ENCODE results near the gene LCNL1. TPM values are rescaled to one million over a fixed set of nuclear protein-coding genes. Genes with fewer than 3 reads are reported as not detected.

Gene LCNL1
- total RNA-seq, 1 experiment from 2014 or later: not detected

DNA sequence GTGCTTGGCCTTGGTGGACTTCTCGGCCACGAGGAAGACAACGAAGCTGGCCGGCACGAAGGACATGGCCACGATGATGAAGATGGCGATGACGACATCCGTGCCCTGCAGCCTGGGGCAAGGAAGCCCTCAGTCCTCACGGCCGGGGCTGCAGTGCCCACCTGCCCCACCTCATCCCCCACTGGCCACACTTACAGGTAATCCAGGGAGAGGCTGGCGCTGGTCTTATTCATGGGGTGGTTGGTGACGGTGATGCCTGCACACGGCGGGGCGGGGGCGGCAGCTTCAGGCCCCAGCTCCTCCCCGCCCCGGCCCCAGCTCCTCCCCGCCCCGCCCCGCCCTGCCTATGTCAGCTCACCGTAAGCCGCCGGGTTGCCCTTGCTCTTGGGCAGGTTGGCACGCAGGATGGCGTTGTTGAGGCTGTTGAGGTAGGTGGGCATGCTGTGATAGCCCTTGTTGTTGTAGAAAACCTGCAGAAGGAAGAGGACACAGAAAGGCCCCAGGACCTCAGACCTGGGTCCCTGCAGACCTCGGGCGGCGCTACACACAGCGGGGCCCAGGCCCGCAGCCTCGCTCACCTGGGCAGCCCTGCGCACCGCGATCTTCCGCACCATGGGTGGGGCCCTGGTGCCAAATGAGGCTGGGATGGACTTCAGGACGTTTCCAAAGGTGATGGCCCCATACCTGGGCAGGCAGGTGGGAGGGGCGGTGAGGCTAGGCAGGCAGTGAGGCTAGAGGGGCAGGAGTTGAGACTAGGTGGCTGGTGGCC is 29.3 kb downstream of the LCNL1 start:
- peaks cover 3% of the 10 kb centered on the region for H3K36me3 ChIP-seq (ENCODE audit: insufficient read depth, low read length, poor library complexity, severe bottlenecking)
- no TSS peak for BruUV-seq (replicated peaks)
- ChIA-PET CTCF (no interaction called here), POLR2A (ENCODE audit: low non-redundant PET) (no interaction called here)
- H3K9me3 ChIP-seq (ENCODE audit: low read depth, low read length, poor library complexity, severe bottlenecking): no peaks in the 10 kb centered on the region
- no peak for DNase-seq (ENCODE audit: low spot score)
- intact Hi-C loops (cut with micrococcal nuclease; ENCODE audit: unreplicated experiment): no loop called here
- no peak overlapping the region for H3K27ac ChIP-seq (ENCODE audit: low read depth, low read length, poor library complexity, severe bottlenecking)
- no peak overlapping the region for H3K4me3 ChIP-seq (ENCODE audit: low read depth, low read length, poor library complexity, severe bottlenecking)
- TF ChIP-seq, protein P1, sequence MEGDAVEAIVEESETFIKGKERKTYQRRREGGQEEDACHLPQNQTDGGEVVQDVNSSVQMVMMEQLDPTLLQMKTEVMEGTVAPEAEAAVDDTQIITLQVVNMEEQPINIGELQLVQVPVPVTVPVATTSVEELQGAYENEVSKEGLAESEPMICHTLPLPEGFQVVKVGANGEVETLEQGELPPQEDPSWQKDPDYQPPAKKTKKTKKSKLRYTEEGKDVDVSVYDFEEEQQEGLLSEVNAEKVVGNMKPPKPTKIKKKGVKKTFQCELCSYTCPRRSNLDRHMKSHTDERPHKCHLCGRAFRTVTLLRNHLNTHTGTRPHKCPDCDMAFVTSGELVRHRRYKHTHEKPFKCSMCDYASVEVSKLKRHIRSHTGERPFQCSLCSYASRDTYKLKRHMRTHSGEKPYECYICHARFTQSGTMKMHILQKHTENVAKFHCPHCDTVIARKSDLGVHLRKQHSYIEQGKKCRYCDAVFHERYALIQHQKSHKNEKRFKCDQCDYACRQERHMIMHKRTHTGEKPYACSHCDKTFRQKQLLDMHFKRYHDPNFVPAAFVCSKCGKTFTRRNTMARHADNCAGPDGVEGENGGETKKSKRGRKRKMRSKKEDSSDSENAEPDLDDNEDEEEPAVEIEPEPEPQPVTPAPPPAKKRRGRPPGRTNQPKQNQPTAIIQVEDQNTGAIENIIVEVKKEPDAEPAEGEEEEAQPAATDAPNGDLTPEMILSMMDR (conservative IDR thresholded peaks at IDR 0.05; ENCODE audit: low read depth, low read length): no peak
- no peak for TF ChIP-seq EZH2 (IDR thresholded peaks at IDR 0.05; ENCODE audit: borderline replicate concordance, low read depth, low read length, poor library complexity, severe bottlenecking)
- no peaks in the 10 kb centered on the region for H3K4me1 ChIP-seq (ENCODE audit: insufficient read depth, low read length, poor library complexity, severe bottlenecking)
- no peaks in the 10 kb centered on the region for H3K27me3 ChIP-seq (replicated peaks; ENCODE audit: insufficient read depth, low read depth, low read length, poor library complexity)

DNA sequence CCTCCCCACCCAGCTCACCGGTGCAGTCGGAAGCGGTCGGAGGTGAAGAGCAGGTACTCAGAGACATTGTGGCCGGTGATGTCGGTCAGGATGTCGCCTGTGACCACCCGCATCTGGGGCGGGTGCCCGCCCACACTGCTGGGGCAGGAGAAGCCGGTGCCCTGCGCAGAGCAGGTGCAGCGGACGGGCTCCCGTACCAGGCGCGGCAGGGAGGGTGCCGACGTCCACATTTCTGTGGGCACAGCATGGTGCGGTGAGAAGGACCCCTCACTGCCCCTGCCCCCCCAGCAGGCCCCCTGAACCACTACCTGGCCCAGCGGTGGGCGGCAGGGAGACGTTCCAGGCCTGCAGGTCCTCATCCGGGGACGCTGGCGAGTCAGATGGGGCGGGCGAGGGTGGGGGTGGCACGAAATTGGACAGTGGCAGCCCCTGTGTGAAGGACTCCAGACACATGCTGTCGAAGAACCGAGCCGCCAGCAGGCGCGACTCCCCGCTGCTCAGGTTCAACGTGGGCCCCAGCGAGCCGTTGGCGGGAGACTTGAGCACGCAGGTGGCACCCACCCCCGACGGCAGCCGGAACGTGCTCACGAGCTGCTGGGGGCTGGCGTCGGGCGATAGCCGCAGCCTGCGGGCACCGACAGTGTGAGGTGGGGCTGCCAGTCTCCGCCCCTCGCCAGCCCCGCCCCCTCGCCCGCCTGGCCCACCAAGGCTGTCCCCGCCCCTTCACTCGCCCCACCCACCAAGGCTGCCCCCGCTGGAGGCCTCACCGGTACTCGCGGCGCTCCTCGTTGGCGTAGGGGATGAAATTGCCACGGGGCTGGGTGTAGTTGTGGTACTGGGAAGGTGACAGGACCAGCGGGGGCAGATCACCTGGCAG is 30.1 kb downstream of the LCNL1 start:
- Histone ChIP-seq H3K9me3 (ENCODE audit: low read depth, low read length, poor library complexity, severe bottlenecking) (no peaks in the 10 kb centered on the region), H3K36me3 (ENCODE audit: insufficient read depth, low read length, poor library complexity, severe bottlenecking) (peaks cover 7% of the 10 kb centered on the region), H3K27me3 (replicated peaks; ENCODE audit: insufficient read depth, low read depth, low read length, poor library complexity) (no peaks in the 10 kb centered on the region), H3K4me3 (ENCODE audit: low read depth, low read length, poor library complexity, severe bottlenecking) (no peak overlapping the region), H3K4me1 (ENCODE audit: insufficient read depth, low read length, poor library complexity, severe bottlenecking) (no peaks in the 10 kb centered on the region), H3K27ac (ENCODE audit: low read depth, low read length, poor library complexity, severe bottlenecking) (no peak overlapping the region)
- CTCF ChIA-PET: no interaction called here
- TF ChIP-seq EZH2 (IDR thresholded peaks at IDR 0.05; ENCODE audit: borderline replicate concordance, low read depth, low read length, poor library complexity, severe bottlenecking): no peak
- TF ChIP-seq, protein P1 (conservative IDR thresholded peaks at IDR 0.05; ENCODE audit: low read depth, low read length): no peak
- no TSS peak for BruUV-seq (replicated peaks)
- intact Hi-C loops (cut with micrococcal nuclease; ENCODE audit: unreplicated experiment): no loop called here
- DNase-seq (ENCODE audit: low spot score): peak; percentile 47
- POLR2A ChIA-PET (ENCODE audit: low non-redundant PET): no interaction called here

DNA sequence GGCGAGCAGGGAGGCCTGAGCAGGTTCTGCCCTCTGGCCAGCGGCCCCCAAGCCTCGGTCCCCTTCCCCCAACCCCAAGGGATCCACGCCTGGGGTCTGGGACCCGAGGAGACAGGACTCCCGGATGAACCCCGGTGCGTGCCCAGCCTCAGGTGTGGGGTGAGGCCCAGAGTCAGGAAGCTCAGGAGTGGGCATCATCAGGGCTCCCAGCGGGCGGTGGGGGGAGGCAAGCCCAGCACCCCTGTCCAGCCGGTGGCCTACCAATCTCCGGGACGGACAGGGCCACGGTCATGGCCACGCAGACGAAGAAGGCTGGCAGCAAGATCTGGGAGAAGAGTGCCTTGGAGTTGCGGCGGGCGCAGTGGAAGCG is 30.8 kb downstream of the LCNL1 start:
- Histone ChIP-seq H3K36me3 (ENCODE audit: insufficient read depth, low read length, poor library complexity, severe bottlenecking) (peaks cover 7% of the 10 kb centered on the region), H3K4me1 (ENCODE audit: insufficient read depth, low read length, poor library complexity, severe bottlenecking) (no peaks in the 10 kb centered on the region), H3K4me3 (ENCODE audit: low read depth, low read length, poor library complexity, severe bottlenecking) (no peak overlapping the region), H3K27ac (ENCODE audit: low read depth, low read length, poor library complexity, severe bottlenecking) (no peak overlapping the region), H3K9me3 (ENCODE audit: low read depth, low read length, poor library complexity, severe bottlenecking) (no peaks in the 10 kb centered on the region), H3K27me3 (replicated peaks; ENCODE audit: insufficient read depth, low read depth, low read length, poor library complexity) (no peaks in the 10 kb centered on the region)
- BruUV-seq (replicated peaks): no TSS peak
- intact Hi-C loops (cut with micrococcal nuclease; ENCODE audit: unreplicated experiment): no loop called here
- no peak for DNase-seq (ENCODE audit: low spot score)
- TF ChIP-seq EZH2 (IDR thresholded peaks at IDR 0.05; ENCODE audit: borderline replicate concordance, low read depth, low read length, poor library complexity, severe bottlenecking): no peak
- TF ChIP-seq, protein P1 (conservative IDR thresholded peaks at IDR 0.05; ENCODE audit: low read depth, low read length): no peak
- ChIA-PET CTCF (no interaction called here), POLR2A (ENCODE audit: low non-redundant PET) (no interaction called here)

Data from A673 (cell line).